PC-9 (cell line): ENCODE measurements around the gene AMDHD1.

Experiments used
- EZH2 ChIP-seq: fragments of 200-600 bp; sonication (generic); IDR thresholded peaks from 2 replicates; pipeline ENCODE4 v1.8.0; 2017; ENCODE audit warnings: antibody characterized with exemption, low read depth
- TF ChIP-seq, protein P1 (sequence below): fragments of 200-600 bp; sonication (generic); conservative IDR thresholded peaks from 2 replicates; pipeline ENCODE4 v1.6.1; 2017; ENCODE audit warnings: mixed run types, antibody characterized with exemption, mild to moderate bottlenecking, moderate library complexity

DNA sequence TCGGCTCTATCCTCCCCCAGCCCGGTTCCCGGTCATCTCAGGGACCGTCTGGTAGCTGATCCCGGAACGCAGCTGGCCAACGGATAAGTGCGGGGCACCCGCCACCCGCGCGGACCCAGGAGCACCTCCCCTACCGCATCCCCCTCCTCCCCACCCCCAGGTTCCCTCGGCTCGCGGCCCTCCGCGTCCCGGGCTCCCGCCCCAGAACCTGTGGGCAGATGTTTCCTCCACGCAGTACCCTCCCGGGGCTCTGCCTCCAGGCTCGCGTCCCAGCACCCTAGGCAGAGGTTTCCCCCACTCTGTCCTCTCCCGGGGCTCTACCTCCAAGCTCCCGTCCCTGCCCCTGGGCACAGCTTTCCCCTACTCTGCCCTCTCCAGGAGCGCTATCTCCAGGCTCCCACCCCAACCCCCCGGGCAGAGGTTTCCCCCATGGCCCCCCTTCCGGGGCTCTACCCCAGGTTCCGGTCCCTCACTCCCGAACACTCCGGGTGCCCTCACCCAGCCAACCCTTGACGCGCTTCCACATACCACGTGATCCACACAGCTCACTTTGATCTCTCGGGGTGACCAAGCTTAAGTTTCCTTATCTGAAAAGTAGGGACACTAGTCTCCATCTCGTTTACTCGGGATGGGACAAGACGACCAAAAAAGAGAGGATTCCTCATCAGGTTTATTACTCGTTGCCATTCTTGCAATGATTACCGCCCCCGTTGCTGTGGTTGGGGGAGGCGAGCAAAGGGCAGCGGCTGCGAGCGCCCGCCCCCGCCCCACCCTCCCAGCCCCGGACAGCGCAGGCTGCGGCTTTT lies 404 bp upstream of the AMDHD1 start, which contains the start of gene CCDC38:
- TF ChIP-seq EZH2 = no peak
- TF ChIP-seq, protein P1, sequence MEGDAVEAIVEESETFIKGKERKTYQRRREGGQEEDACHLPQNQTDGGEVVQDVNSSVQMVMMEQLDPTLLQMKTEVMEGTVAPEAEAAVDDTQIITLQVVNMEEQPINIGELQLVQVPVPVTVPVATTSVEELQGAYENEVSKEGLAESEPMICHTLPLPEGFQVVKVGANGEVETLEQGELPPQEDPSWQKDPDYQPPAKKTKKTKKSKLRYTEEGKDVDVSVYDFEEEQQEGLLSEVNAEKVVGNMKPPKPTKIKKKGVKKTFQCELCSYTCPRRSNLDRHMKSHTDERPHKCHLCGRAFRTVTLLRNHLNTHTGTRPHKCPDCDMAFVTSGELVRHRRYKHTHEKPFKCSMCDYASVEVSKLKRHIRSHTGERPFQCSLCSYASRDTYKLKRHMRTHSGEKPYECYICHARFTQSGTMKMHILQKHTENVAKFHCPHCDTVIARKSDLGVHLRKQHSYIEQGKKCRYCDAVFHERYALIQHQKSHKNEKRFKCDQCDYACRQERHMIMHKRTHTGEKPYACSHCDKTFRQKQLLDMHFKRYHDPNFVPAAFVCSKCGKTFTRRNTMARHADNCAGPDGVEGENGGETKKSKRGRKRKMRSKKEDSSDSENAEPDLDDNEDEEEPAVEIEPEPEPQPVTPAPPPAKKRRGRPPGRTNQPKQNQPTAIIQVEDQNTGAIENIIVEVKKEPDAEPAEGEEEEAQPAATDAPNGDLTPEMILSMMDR = no peak
